K562 (cell line): Measurements from ENCODE around the gene TLNRD1. TPM values are rescaled to one million over a fixed set of nuclear protein-coding genes. Genes with fewer than 3 reads are reported as not detected.

ENCODE experiments used
- CAMTA2 ChIP-seq: fragments of 250-450 bp; sonication (Bioruptor Pico); conservative IDR thresholded peaks from 2 replicates; pipeline ENCODE4 v1.5.1; 2022
- CEBPZ ChIP-seq: fragments of 150-350 bp; IDR thresholded peaks from 2 replicates; pipeline ENCODE4 v1.6.1; 2014; ENCODE audit warnings: low read depth, mild to moderate bottlenecking, low read length, borderline replicate concordance
- GATAD2A ChIP-seq: fragments of 450-650 bp; IDR thresholded peaks from 2 replicates; pipeline ENCODE4 v1.6.1; 2017
- ILK ChIP-seq: fragments of 450-650 bp; IDR thresholded peaks from 2 replicates; pipeline ENCODE4 v1.6.1; 2016; ENCODE audit warnings: missing genetic modification characterization, low read depth, mild to moderate bottlenecking, missing compliant biosample characterization, moderate library complexity, borderline replicate concordance
- MEIS2 ChIP-seq: fragments of 450-650 bp; IDR thresholded peaks from 2 replicates; pipeline ENCODE4 v1.6.1; 2014; ENCODE audit warnings: mild to moderate bottlenecking; ENCODE audit not compliant: partially characterized antibody
- ZNF318 ChIP-seq, 2 experiments: fragments of 450-650 bp; IDR thresholded peaks; 2 replicates each; pipeline ENCODE4 v1.6.1; 2016; ENCODE audit warnings: mild to moderate bottlenecking in 2 of 2, borderline replicate concordance in 1 of 2, low read depth in 1 of 2, moderate library complexity in 1 of 2
- ZNF609 ChIP-seq: sonication (generic); formaldehyde crosslinking; IDR thresholded peaks from 2 replicates; pipeline ENCODE4 v1.8.1; 2023; ENCODE audit warnings: missing genetic modification reagents, mild to moderate bottlenecking, borderline replicate concordance
- polyA plus RNA-seq, 8 experiments: library from polyadenylated mRNA; depleted of rRNA in 4 of 8; stranded (reverse) in 5 of 8; unstranded in 3 of 8; fragments of >200 nt; fragmentation: Nextera tagmentation in 2 of 8; fragmentation: Illumina TruSeq in 1 of 8; extraction: Ambion mirVana in 2 of 8; extraction: Trizol in 1 of 8; gene quantifications; 2 replicates each; pipeline versions ENCODE4 v1.2.1 to v1.2.3, GENCODE V29; 2011 to 2014; ENCODE audit warnings: inconsistent platforms in 1 of 8, missing spikeins in 1 of 8
- total RNA-seq, 7 experiments: library from RNA; depleted of rRNA in 6 of 7; stranded (reverse); fragments of >200 nt in 6 of 7; fragmentation: Illumina TruSeq in 2 of 7; extraction: Trizol in 2 of 7; gene quantifications; 2 replicates each; pipeline versions ENCODE4 v1.2.1 to v1.2.3, GENCODE V29; 2011 to 2021; ENCODE audit warnings: low replicate concordance in 1 of 7

TLNRD1 gene
- total and polyA plus RNA-seq, 9 of the 15 experiments (the other 6 are each of a cell fraction or from before 2014, with no cell fraction given) = 1.1 to 33.1 (median 5.7) TPM

- TF ChIP-seq ZNF318 (IDR thresholded peaks at IDR 0.05; ENCODE audit: borderline replicate concordance in 1 of 2, low read depth in 1 of 2) = no peak
- no peak for TF ChIP-seq CAMTA2 (CRISPR knock-in tag)
- no peak for TF ChIP-seq ILK (tag)
- no peak for TF ChIP-seq MEIS2
- TF ChIP-seq ZNF609 = no peak
- TF ChIP-seq CEBPZ = no peak
- no peak for TF ChIP-seq GATAD2A
Measured at GRCh38 chr15:81001152-81002008, 657 bp downstream of the TLNRD1 start (continued).
